GM23338 (cell line): ENCODE data around the gene ETNPPL. TPM values are rescaled to one million over a fixed set of nuclear protein-coding genes. Genes with fewer than 3 reads are reported as not detected.

Experiments
- JUNB ChIP-seq: IDR thresholded peaks from one replicate; pipeline ENCODE4 v1.6.1; 2016; ENCODE audit warnings: antibody characterized with exemption; ENCODE audit not compliant: unreplicated experiment
- ZNF331 ChIP-seq: fragments of 250-450 bp; sonication (Bioruptor Pico); IDR thresholded peaks from 2 replicates; pipeline ENCODE4 v1.5.0; 2020; ENCODE audit warnings: low read depth, mild to moderate bottlenecking, moderate library complexity
- ZNF462 ChIP-seq: fragments of 250-450 bp; sonication (Bioruptor Pico); IDR thresholded peaks from 2 replicates; pipeline ENCODE4 v1.5.0; 2020; ENCODE audit warnings: mild to moderate bottlenecking, moderate library complexity
- polyA plus RNA-seq: library from polyadenylated mRNA; unstranded; fragments of >200 nt; fragmentation: Nextera tagmentation; extraction: Ambion mirVana; gene quantifications from 2 replicates; pipeline ENCODE4 v1.2.1, GENCODE V29; 2016
- total RNA-seq: library from RNA; depleted of rRNA; stranded (reverse); fragments of >200 nt; shearing (Covaris generic); gene quantifications from 2 replicates; pipeline ENCODE4 v1.2.3, GENCODE V29; 2014; rRNA removed
- TF ChIP-seq, protein P1 (sequence below): IDR thresholded peaks from 2 replicates; pipeline ENCODE4 v1.6.1; 2016; ENCODE audit warnings: antibody characterized with exemption

The ETNPPL gene
- total and polyA plus RNA-seq, 2 experiments from 2014 or later, result 1.2 to 1.5 TPM

GRCh38 chr4:108693211-108693610, 69.6 kb downstream of the ETNPPL start (continued):
- TF ChIP-seq, protein P1, sequence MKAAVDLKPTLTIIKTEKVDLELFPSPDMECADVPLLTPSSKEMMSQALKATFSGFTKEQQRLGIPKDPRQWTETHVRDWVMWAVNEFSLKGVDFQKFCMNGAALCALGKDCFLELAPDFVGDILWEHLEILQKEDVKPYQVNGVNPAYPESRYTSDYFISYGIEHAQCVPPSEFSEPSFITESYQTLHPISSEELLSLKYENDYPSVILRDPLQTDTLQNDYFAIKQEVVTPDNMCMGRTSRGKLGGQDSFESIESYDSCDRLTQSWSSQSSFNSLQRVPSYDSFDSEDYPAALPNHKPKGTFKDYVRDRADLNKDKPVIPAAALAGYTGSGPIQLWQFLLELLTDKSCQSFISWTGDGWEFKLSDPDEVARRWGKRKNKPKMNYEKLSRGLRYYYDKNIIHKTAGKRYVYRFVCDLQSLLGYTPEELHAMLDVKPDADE, result no peak
- TF ChIP-seq ZNF462 (CRISPR knock-in tag) (no peak), ZNF331 (CRISPR knock-in tag) (no peak), JUNB (no peak)

Other genes with a start within 250 kb of the ETNPPL start
- gene RPL34, start 142.5 kb downstream of the ETNPPL start, total RNA-seq, result 785 and 927 TPM in 2 replicates
- 2,566 and 2,904 TPM in 2 replicates for gene RPL34, start 142.5 kb downstream of the ETNPPL start, polyA plus RNA-seq
- 142 and 207 TPM in 2 replicates for gene OSTC, start 112.5 kb downstream of the ETNPPL start, total RNA-seq
- 290 and 311 TPM in 2 replicates for gene OSTC, start 112.5 kb downstream of the ETNPPL start, polyA plus RNA-seq